Stimulated activated memory B cell treated with anti-CD40 and anti-IgM and Interleukin-4, amounts not matched to agents 10 μg/mL and 1 μg/mL and 100 μg/mL, for 72 hours (primary cell): Measurements from ENCODE around the gene FZR1.

ENCODE experiments used
- ATAC-seq: fragments of 150-1000 bp; cut with Tn5 transposase; 2 replicates; pipeline ENCODE4 v1.10.0; 2021
- H3K27ac Mint-ChIP-seq: one replicate; pipeline ENCODE4 v1.8.0; 2022; ENCODE audit warnings: mild to moderate bottlenecking, mixed read lengths
- H3K27me3 Mint-ChIP-seq: one replicate; pipeline ENCODE4 v1.8.0; 2022; ENCODE audit warnings: mixed read lengths
- H3K36me3 Mint-ChIP-seq: one replicate; pipeline ENCODE4 v1.8.0; 2022; ENCODE audit warnings: mixed read lengths
- H3K4me1 Mint-ChIP-seq: one replicate; pipeline ENCODE4 v1.8.0; 2022; ENCODE audit warnings: mixed read lengths
- H3K4me3 Mint-ChIP-seq: one replicate; pipeline ENCODE4 v1.8.0; 2022; ENCODE audit warnings: mild to moderate bottlenecking, moderate library complexity, mixed read lengths
- H3K9me3 Mint-ChIP-seq: one replicate; pipeline ENCODE4 v1.8.0; 2022; ENCODE audit warnings: mixed read lengths

Gene FZR1

DNA sequence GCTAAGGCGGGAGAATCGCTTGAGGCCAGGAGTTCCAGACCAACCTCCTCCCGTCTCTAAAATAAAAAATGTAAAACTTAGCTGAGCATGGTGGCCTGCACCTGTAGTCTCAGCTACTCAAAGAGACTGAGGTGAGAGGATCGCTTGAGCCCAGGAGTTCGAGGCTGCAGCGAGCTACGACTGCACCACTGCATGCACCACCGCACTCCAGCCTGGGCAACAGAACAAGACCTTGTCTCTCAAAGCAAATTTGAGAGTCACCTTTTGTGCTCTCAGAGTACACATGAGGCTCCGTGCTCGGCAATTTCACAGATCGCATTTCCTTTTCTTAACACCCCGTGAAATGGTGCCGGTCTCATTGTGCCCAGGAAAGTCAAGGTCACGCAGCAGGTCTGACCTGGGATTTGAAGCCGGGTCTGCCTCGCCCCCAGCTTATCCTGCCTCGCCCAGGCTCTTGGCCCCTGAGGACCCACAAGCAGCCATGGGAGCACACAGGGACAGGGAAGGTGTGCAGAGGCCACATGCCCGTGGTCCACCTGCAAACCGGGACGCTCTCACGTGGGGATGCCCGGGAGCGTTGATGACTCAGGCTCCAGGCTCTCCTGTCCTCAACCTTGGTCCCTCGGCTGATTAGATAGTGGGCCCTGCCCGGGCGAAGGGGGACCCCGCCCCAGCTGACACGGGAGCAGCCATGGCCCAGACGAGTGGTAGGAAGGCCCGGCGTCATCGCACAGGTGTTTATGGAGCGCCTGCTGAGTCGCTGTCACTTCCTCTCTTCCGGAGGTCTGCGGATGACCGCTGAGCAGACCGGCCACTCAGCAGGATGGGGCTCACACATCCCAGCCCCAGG is 24.6 kb upstream of the FZR1 start:
- peaks cover 5% of the 10 kb centered on the region for H3K9me3 Mint-ChIP-seq

GRCh38 chr19:3482507-3483225 is 23.4 kb upstream of the FZR1 start:
- Mint-ChIP-seq H3K4me3 (no peak overlapping the region), H3K4me1 (peaks cover 24% of the 10 kb centered on the region), H3K9me3 (peaks cover 5% of the 10 kb centered on the region), H3K27me3 (peaks cover 24% of the 10 kb centered on the region), H3K27ac (no peak overlapping the region), H3K36me3 (peaks cover 6% of the 10 kb centered on the region)
- ATAC-seq = no peak

More for the DNA sequence above, 24.6 kb upstream of the FZR1 start:
- Mint-ChIP-seq H3K27ac (no peak overlapping the region), H3K36me3 (no peaks in the 10 kb centered on the region), H3K27me3 (peaks cover 24% of the 10 kb centered on the region), H3K4me1 (peaks cover 25% of the 10 kb centered on the region), H3K4me3 (no peak overlapping the region)
- ATAC-seq = no peak

GRCh38 chr19:3483226-3483628 is 22.9 kb upstream of the FZR1 start, which contains the start of gene SMIM44:
SMIM44 (minus strand) TSS chr19:3483441; CDS start chr19:3483403, 38 bp downstream.
- Mint-ChIP-seq H3K9me3 (peaks cover 5% of the 10 kb centered on the region), H3K27me3 (peaks cover 24% of the 10 kb centered on the region)

GRCh38 chr19:3491396-3492119 is 14.6 kb upstream of the FZR1 start:
- ATAC-seq = peak; percentile 43
- Mint-ChIP-seq H3K4me1 (no peaks in the 10 kb centered on the region), H3K27ac (no peak overlapping the region), H3K9me3 (no peaks in the 10 kb centered on the region), H3K4me3 (no peak overlapping the region), H3K36me3 (peaks cover 61% of the 10 kb centered on the region), H3K27me3 (no peaks in the 10 kb centered on the region)

More at GRCh38 chr19:3483226-3483628, 22.9 kb upstream of the FZR1 start, which contains the start of gene SMIM44:
- no peak within 1 kb of the TSS for H3K4me3 Mint-ChIP-seq
- H3K36me3 Mint-ChIP-seq = peaks cover 11% of the 10 kb centered on the region
- H3K4me1 Mint-ChIP-seq = peaks cover 18% of the 10 kb centered on the region
- ATAC-seq = no peak
- H3K27ac Mint-ChIP-seq = no peak within 1 kb of the TSS

- Mint-ChIP-seq H3K4me3 (no peak overlapping the region), H3K9me3 (no peaks in the 10 kb centered on the region), H3K4me1 (peaks cover 5% of the 10 kb centered on the region), H3K27me3 (no peaks in the 10 kb centered on the region), H3K36me3 (peaks cover 64% of the 10 kb centered on the region), H3K27ac (no peak overlapping the region)
- ATAC-seq = no peak
Measured at GRCh38 chr19:3492131-3492839, 13.8 kb upstream of the FZR1 start.

DNA sequence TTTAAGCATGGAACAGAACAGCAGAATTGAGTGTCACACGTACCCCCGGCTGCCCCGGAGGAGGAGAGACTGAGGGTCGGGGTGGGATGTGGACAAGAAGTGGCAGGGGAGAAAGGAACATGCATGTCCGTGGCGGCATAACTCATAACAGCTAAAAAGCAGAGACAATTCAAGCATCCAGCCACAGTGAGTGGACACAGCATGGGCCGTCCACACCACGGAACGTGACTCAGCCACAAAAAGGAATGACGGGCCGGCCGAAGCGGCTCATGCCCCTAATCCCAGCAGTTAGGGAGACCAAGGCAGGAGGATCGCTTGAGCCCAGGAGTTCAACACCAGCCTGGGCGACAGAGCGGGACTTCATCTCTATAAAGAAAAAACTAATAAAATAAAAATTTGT is 13.2 kb upstream of the FZR1 start:
- Mint-ChIP-seq H3K4me3 (no peak overlapping the region), H3K27ac (no peak overlapping the region), H3K9me3 (no peaks in the 10 kb centered on the region), H3K4me1 (peaks cover 6% of the 10 kb centered on the region), H3K27me3 (no peaks in the 10 kb centered on the region), H3K36me3 (peaks cover 62% of the 10 kb centered on the region)
- ATAC-seq = no peak

GRCh38 chr19:3493651-3494050 is 12.5 kb upstream of the FZR1 start:
- Mint-ChIP-seq H3K4me1 (peaks cover 8% of the 10 kb centered on the region), H3K27ac (no peak overlapping the region), H3K36me3 (peaks cover 55% of the 10 kb centered on the region), H3K9me3 (no peaks in the 10 kb centered on the region), H3K27me3 (no peaks in the 10 kb centered on the region), H3K4me3 (no peak overlapping the region)
- ATAC-seq = no peak

DNA sequence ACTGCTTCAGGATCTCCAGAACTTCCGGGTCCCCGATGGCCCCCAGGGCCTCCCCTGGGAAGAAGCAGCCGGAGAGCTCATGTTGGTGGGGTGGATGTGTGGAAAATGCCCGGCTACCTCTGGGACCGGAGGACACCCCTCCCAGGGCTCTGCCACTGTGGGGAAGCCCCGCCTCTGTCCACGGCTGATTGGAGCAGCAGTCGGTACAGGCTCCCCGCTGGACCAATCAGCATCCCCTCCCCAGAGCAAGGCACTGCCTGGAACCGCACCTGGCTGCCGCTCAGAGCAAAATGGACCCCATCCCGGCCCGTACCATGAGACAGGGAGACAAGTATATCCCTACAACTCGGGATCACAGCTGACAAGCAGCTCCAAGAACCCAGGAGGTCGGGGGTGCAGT is 12.1 kb upstream of the FZR1 start:
- H3K4me3 Mint-ChIP-seq = no peak overlapping the region
- H3K27ac Mint-ChIP-seq = no peak overlapping the region
- H3K4me1 Mint-ChIP-seq = peaks cover 12% of the 10 kb centered on the region
- no peaks in the 10 kb centered on the region for H3K27me3 Mint-ChIP-seq
- H3K36me3 Mint-ChIP-seq = peaks cover 51% of the 10 kb centered on the region
- ATAC-seq = no peak
- H3K9me3 Mint-ChIP-seq = no peaks in the 10 kb centered on the region

DNA sequence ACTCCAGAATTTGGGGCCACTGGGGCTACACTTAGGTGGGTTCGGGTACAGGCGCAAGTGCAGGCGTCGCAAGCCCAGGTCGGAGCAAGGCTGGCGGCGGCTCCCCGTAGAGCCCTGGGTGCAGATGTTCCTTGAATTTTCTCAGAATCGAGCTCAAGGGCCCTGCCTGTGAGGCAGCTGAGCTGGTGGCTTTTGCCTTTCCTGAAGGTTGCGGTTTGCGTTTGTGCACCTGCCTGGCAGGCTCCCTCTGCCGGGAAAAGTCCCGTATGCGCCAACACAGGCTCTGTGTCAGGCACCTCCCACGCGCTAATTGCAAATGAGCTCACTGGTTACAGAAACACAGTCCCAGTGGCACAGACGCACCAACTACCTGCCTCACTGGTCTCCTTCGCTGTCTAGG is 11.6 kb upstream of the FZR1 start:
- Mint-ChIP-seq H3K27ac (no peak overlapping the region), H3K9me3 (no peaks in the 10 kb centered on the region), H3K36me3 (peaks cover 51% of the 10 kb centered on the region), H3K4me1 (peaks cover 17% of the 10 kb centered on the region), H3K27me3 (no peaks in the 10 kb centered on the region), H3K4me3 (no peak overlapping the region)
- no peak for ATAC-seq

DNA sequence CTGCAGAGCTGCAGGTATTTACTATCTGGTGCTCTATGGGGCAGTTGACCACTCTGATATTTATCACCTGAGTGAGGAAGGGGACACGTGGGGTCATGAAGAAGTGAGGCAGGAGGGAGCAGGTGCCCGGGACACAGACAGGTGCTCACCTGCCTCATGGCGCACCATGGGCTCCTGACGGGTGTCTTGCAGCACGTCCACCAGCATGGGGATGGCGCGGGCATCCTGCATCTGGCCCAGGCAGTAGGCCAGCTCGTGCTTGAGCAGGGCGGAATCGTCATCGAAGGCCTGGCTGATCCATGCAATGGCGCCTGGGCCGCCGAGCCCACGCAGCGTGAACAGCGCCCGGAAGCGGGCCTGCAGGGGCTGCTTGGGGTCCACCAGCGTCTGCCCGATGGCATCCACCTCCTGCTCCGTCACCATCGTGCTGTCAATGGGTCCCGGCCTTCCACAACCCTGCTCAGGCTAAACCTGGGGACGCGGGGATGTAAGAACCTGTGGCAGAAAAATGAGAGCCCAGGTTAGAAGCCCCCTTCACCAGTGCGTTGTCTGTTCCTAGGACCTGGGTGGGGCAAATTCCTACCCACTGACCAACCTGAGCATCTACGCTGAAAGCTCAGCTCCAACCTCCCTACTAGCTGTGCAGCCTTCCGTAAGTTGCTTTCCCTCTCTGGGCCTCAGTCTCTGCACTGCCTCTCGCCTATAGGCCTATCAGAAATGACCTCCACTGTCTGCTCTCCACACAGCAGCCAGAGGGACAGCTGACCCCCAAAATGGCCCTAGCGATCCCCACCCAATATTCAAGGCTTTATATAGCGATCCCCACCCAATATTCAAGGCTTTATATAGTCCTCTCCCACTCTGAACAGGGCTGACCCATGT is 9.5 kb upstream of the FZR1 start:
- no peak overlapping the region for H3K4me3 Mint-ChIP-seq

DNA sequence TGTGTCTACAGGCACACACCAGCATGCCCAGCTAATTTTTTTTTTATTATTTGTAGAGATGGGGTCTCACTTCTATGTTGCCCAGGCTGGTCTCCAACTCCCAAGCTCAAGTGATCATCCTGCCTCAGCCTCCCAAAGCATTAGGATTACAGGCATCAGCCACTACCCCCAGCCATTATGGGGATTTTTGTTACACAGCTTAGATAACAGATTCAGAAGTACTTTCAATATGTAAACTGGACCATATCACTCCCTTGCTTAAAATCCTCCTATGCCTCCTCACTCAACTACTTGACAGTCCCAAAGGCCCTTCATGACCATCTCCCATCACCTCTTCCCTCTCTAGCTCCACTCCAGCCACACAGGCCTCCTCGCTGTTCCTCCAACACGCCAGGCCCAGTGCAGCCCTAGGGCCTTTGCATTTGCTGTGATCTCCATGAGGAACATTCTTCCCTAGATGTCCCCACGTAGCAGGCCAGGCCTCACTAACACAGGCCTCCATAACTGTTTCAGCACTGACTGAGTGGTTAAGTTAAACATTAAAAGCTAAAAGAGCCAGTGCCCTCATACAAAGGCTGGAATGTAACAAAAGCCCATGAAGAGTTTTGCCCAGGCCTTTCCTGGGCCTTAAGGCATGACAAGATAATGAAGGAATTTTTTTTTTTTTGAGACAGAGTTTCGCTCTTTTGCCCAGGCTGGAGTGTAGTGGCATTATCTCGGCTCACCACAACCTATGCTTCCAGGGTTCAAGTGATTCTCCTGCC is 8.2 kb upstream of the FZR1 start:
- Mint-ChIP-seq H3K4me3 (no peak overlapping the region), H3K27me3 (no peaks in the 10 kb centered on the region), H3K36me3 (peaks cover 35% of the 10 kb centered on the region), H3K4me1 (peaks cover 29% of the 10 kb centered on the region), H3K9me3 (no peaks in the 10 kb centered on the region), H3K27ac (no peak overlapping the region)
- ATAC-seq = no peak

More for the DNA sequence above, 9.5 kb upstream of the FZR1 start:
- H3K9me3 Mint-ChIP-seq = no peaks in the 10 kb centered on the region
- H3K36me3 Mint-ChIP-seq = peaks cover 42% of the 10 kb centered on the region
- no peak for ATAC-seq
- H3K27me3 Mint-ChIP-seq = no peaks in the 10 kb centered on the region
- peaks cover 29% of the 10 kb centered on the region for H3K4me1 Mint-ChIP-seq
- no peak overlapping the region for H3K27ac Mint-ChIP-seq

- Mint-ChIP-seq H3K4me1 (peaks cover 34% of the 10 kb centered on the region), H3K4me3 (peak overlapping the region; percentile 89), H3K9me3 (no peaks in the 10 kb centered on the region), H3K36me3 (peaks cover 23% of the 10 kb centered on the region), H3K27ac (peak overlapping the region; percentile 97), H3K27me3 (no peaks in the 10 kb centered on the region)
- ATAC-seq = peak; percentile 25
Measured at GRCh38 chr19:3499738-3500428, 6.2 kb upstream of the FZR1 start.
